HCT116 (cell line): ENCODE measurements around the gene DNAJC9.

Experiments
- CTCF ChIP-seq, 3 experiments: fragments of 200-600 bp in 1 of 3; sonication (generic) in 1 of 3; IDR thresholded peaks in 2 of 3; conservative IDR thresholded peaks in 1 of 3; 2 replicates each; pipeline ENCODE4 v1.5.1; 2012 to 2017; ENCODE audit warnings: low read depth in 2 of 3, low read length in 2 of 3, antibody characterized with exemption in 1 of 3, borderline replicate concordance in 1 of 3, control low read depth in 1 of 3, mild to moderate bottlenecking in 1 of 3, mixed read lengths in 1 of 3, mixed run types in 1 of 3, moderate library complexity in 1 of 3; ENCODE audit not compliant: insufficient read depth in 1 of 3
- FOSL1 ChIP-seq: IDR thresholded peaks from 2 replicates; pipeline ENCODE4 v1.6.1; 2012; ENCODE audit warnings: low read depth
- RAD21 ChIP-seq: IDR thresholded peaks from 2 replicates; pipeline ENCODE4 v1.6.1; 2012; ENCODE audit warnings: low read depth, mild to moderate bottlenecking

GRCh38 chr10:73215749-73216148, 31.3 kb downstream of the DNAJC9 start:
- TF ChIP-seq CTCF (IDR thresholded peaks at IDR 0.05 in 2 of 3, conservative IDR thresholded peaks at IDR 0.05 in 1 of 3; ENCODE audit: borderline replicate concordance in 1 of 3, insufficient read depth in 1 of 3, low read depth in 2 of 3, low read length in 2 of 3) (no peak), FOSL1 (no peak), RAD21 (no peak)
